ENCODE measurements around the gene HYAL4.
A peak's percentile ranks its signal among the peaks of the same experiment; 100 is the strongest.

HYAL4 gene

DNA sequence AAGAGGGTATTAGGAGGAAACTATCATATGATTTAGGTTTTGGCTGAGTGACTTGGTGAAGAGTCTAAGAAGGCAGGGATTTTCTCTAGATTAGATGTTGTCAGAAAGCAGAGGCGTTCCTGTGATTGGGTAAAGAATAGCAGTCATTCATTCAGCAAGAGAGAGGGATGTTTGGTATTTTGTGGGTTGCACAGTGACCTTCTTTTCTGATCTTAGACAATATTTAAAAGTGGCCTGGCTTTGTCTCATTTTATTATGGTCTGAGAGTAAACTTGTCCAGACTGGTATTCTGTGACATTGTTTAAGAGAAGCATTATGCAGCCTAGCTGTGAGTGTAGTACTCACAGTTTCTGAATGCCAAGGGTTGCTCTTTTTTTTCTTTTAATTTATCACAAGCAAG lies 18.5 kb downstream of the HYAL4 start:
- in situ Hi-C loops (cut with HindIII; ENCODE audit: low sequenced_read_pairs), result loop anchor here (5.0 kb wide), 1 partner anchor 176 kb away; no protein-coding TSS in a partner anchor
- no peak for DNase-seq (ENCODE audit: low read depth)
- TF ChIP-seq, protein P1, sequence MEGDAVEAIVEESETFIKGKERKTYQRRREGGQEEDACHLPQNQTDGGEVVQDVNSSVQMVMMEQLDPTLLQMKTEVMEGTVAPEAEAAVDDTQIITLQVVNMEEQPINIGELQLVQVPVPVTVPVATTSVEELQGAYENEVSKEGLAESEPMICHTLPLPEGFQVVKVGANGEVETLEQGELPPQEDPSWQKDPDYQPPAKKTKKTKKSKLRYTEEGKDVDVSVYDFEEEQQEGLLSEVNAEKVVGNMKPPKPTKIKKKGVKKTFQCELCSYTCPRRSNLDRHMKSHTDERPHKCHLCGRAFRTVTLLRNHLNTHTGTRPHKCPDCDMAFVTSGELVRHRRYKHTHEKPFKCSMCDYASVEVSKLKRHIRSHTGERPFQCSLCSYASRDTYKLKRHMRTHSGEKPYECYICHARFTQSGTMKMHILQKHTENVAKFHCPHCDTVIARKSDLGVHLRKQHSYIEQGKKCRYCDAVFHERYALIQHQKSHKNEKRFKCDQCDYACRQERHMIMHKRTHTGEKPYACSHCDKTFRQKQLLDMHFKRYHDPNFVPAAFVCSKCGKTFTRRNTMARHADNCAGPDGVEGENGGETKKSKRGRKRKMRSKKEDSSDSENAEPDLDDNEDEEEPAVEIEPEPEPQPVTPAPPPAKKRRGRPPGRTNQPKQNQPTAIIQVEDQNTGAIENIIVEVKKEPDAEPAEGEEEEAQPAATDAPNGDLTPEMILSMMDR (IDR thresholded peaks at IDR 0.05; ENCODE audit: low read depth, low read length, missing control alignments), result no peak
- H3K4me3 ChIP-seq (ENCODE audit: low read depth, low read length), result no peak overlapping the region

DNA sequence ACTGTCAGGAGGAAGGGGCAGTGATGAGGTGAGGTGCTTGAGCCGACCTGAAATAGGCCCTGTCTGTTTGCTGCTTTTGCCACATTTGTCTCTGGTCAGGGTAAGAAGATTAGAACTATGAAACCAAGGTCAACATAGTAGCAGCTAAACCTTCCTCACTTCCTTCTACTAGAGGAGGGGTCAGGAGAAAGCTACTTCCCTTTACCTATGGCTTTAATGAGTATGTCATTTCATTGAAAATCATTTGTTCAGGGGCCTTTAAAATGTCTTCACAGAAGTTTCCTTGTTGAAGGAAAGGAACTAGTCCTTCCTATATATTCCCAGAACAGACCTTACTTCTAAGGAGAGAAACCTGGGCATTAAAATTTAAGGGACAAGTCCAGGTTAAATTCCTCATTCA lies 19.0 kb downstream of the HYAL4 start:
- no peak overlapping the region for H3K4me3 ChIP-seq (ENCODE audit: low read depth, low read length)
- no peak for DNase-seq (ENCODE audit: low read depth)
- in situ Hi-C loops (cut with HindIII; ENCODE audit: low sequenced_read_pairs), result loop anchor here (5.0 kb wide), 1 partner anchor 177 kb away; no protein-coding TSS in a partner anchor
- TF ChIP-seq, protein P1 (IDR thresholded peaks at IDR 0.05; ENCODE audit: low read depth, low read length, missing control alignments), result no peak

DNA sequence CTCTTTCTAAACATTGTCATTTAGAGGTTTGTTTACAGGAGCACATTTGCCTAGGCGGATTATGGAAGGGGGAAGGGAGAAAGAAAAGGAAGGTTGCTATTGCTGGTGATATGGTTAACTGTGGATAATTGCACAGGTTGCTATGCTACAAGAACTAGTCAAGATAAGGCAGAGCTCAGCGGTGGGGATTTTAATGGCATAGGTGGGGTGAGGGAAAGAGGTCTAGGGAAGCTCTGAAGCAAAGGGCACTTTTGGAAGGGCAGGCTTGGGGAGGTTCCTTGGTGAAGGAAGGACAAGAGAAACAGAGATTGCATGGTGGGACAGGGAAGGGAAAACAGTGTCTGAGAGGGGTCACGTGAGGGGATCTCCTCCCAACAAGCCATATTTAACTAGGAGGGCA lies 19.5 kb downstream of the HYAL4 start:
- in situ Hi-C loops (cut with HindIII; ENCODE audit: low sequenced_read_pairs), result loop anchor here (5.0 kb wide), 1 partner anchor 177 kb away; no protein-coding TSS in a partner anchor
- TF ChIP-seq, protein P1 (IDR thresholded peaks at IDR 0.05; ENCODE audit: low read depth, low read length, missing control alignments), result no peak
- no peak for DNase-seq (ENCODE audit: low read depth)
- no peak overlapping the region for H3K4me3 ChIP-seq (ENCODE audit: low read depth, low read length)

DNA sequence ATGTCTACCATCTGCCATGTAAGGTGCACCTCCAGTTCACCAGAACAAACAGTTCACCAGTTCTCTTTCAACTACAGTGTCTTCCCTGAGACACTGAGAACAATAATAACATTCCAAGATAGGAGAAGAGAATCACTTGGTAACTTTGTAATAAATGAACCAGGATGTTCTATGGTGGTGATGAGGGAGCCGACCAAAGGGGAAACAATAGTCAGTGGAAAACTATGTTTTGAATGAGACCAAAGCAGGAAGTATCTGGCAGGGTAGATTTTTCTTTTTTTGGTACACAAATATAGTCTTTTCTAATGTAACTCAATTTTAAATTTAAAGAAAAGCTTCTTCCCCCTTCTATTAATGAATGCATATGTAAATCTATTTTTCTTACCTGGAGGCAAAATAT lies 20.0 kb downstream of the HYAL4 start:
- TF ChIP-seq, protein P1 (IDR thresholded peaks at IDR 0.05; ENCODE audit: low read depth, low read length, missing control alignments), result no peak
- H3K4me3 ChIP-seq (ENCODE audit: low read depth, low read length), result no peak overlapping the region
- in situ Hi-C loops (cut with HindIII; ENCODE audit: low sequenced_read_pairs), result loop anchor here (5.0 kb wide), 1 partner anchor 178 kb away; no protein-coding TSS in a partner anchor
- DNase-seq (ENCODE audit: low read depth), result no peak

DNA sequence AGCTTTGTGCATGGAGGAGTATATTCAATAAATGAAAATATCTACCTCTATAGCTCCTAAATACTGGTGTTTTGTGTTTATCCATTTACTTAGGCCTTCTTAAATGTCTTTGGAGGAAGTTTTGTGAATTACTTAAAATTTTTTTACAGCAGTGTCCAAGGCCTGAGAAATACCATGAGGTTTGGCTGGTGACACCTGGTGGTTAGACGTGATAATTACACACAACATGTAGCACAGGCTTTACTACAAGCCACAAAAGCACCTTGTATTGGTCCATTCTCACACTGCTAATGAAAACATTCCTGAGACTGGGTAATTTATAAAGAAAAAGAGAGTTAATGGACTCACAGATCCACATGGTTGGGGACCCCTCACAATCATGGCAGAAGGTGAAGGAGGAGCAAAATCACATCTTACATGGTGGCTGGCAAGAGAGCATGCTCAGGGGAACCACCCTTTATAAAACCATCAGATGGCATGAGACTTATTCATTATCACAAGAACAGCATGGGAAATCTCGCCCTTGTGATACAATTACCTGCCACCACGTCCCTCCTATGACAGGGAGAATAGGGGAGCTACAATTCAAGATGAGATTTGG lies 20.6 kb downstream of the HYAL4 start:
- no peak overlapping the region for H3K4me3 ChIP-seq (ENCODE audit: low read depth, low read length)
- in situ Hi-C loops (cut with HindIII; ENCODE audit: low sequenced_read_pairs), result no loop called here
- TF ChIP-seq, protein P1 (IDR thresholded peaks at IDR 0.05; ENCODE audit: low read depth, low read length, missing control alignments), result peak; percentile 59
- DNase-seq (ENCODE audit: low read depth), result peak; percentile 63

DNA sequence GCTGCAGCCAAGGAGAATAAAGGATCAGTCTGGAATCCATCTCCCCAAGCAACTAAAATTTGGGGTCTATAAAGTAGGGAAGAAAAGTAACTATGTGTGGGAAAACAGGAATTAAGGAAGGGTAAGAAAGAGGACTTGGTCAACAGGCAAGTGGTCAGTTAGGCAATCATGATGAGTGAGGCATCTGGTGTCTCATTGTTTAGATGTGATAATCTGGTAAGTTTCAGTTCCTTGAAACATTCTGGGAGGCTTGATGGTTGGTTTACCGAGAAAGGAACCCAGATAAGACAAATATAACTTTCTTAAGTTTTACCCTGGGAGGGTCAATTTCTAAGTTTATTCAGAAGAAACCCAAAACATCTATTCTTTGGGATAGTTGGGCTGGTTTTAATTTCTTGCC lies 22.3 kb downstream of the HYAL4 start:
- in situ Hi-C loops (cut with HindIII; ENCODE audit: low sequenced_read_pairs), result no loop called here
- no peak overlapping the region for H3K4me3 ChIP-seq (ENCODE audit: low read depth, low read length)
- TF ChIP-seq, protein P1 (IDR thresholded peaks at IDR 0.05; ENCODE audit: low read depth, low read length, missing control alignments), result no peak
- DNase-seq (ENCODE audit: low read depth), result no peak

Data from astrocyte of the cerebellum (primary cell).